Activated CD8-positive, alpha-beta T cell treated with anti-CD3 and anti-CD28 coated beads for 36 hours (primary cell): Measurements from ENCODE around the gene DTYMK. TPM values are rescaled to one million over a fixed set of nuclear protein-coding genes. Genes with fewer than 3 reads are reported as not detected.

Experiments used
- ATAC-seq: fragments of 200-7000 bp; cut with Tn5 transposase; one replicate; pipeline ENCODE4 v1.10.0; 2021; ENCODE audit warnings: mild to moderate bottlenecking, moderate library complexity
- CTCF ChIA-PET: fragments of 350-600 bp; sonication (Branson Sonifier 250); formaldehyde crosslinking; loops from one replicate; lab custom pipeline; 2021; ENCODE audit warnings: antibody characterized with exemption; lab: Charles Lee
- POLR2A ChIA-PET: fragments of 350-600 bp; sonication (Branson Sonifier 250); formaldehyde crosslinking; loops from one replicate; lab custom pipeline; 2021; ENCODE audit warnings: antibody characterized with exemption; lab: Charles Lee
- DNase-seq: peaks from one replicate; pipeline ENCODE4 v3.0.0-alpha.2; 2020
- H3K27ac Mint-ChIP-seq: one replicate; pipeline ENCODE4 v1.8.0; 2021; ENCODE audit warnings: mild to moderate bottlenecking, mixed read lengths
- H3K27me3 Mint-ChIP-seq: one replicate; pipeline ENCODE4 v1.8.0; 2021; ENCODE audit warnings: mixed read lengths
- H3K36me3 Mint-ChIP-seq: one replicate; pipeline ENCODE4 v1.8.0; 2021; ENCODE audit warnings: low read depth, mixed read lengths
- H3K4me1 Mint-ChIP-seq: one replicate; pipeline ENCODE4 v1.8.0; 2021; ENCODE audit warnings: low read depth, mixed read lengths
- H3K4me3 Mint-ChIP-seq: one replicate; pipeline ENCODE4 v1.8.0; 2021; ENCODE audit warnings: mild to moderate bottlenecking, moderate library complexity, mixed read lengths
- H3K9me3 Mint-ChIP-seq: one replicate; pipeline ENCODE4 v1.8.0; 2021; ENCODE audit warnings: mixed read lengths
- intact Hi-C: fragments of 100-400 bp; cut with micrococcal nuclease; formaldehyde crosslinking; loops from one replicate; pipeline ENCODE4 v1.10.0; 2022
- total RNA-seq, 2 experiments: library from RNA; stranded (reverse); gene quantifications; one replicate each; pipeline ENCODE4 v1.2.3, GENCODE V29; 2021
- TF ChIP-seq, protein P1 (sequence below): fragments of 200-600 bp; IDR thresholded peaks from one replicate; pipeline ENCODE4 v1.8.0; 2022; ENCODE audit warnings: antibody characterized with exemption, mild to moderate bottlenecking

The DTYMK gene
- total RNA-seq, 2 experiments from 2014 or later: 87.1 to 91.9 TPM

DNA sequence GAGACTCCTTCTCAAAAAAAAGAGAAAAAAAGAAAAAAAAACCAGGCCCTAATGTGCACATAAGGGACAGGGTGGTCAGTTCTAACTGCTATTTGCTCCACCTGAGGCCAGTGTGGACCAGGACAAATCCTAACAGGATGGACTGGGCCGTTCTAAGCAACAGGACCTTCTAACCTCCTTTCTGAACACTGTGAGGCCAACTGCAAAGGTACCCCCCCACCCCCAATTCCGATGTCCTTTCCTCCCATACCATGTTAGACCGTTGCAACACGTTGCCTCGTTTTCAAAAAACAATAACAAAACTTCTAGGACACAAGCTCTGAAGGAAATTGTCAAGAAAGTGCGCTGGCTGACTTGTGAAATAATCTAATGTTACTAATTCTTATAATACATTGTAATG is 50.9 kb downstream of the DTYMK start:
- Mint-ChIP-seq H3K4me3 (peak overlapping the region; percentile 84), H3K36me3 (peaks cover 37% of the 10 kb centered on the region), H3K9me3 (no peaks in the 10 kb centered on the region), H3K27me3 (no peaks in the 10 kb centered on the region), H3K4me1 (peaks cover 43% of the 10 kb centered on the region), H3K27ac (peak overlapping the region; percentile 82)
- ATAC-seq: no peak
- intact Hi-C loops: no loop called here
- POLR2A ChIA-PET: interaction anchor here (3.4 kb wide), 1 partner anchor 12 kb away, joined by 10 read pairs; no protein-coding TSS in a partner anchor
- TF ChIP-seq, protein P1, sequence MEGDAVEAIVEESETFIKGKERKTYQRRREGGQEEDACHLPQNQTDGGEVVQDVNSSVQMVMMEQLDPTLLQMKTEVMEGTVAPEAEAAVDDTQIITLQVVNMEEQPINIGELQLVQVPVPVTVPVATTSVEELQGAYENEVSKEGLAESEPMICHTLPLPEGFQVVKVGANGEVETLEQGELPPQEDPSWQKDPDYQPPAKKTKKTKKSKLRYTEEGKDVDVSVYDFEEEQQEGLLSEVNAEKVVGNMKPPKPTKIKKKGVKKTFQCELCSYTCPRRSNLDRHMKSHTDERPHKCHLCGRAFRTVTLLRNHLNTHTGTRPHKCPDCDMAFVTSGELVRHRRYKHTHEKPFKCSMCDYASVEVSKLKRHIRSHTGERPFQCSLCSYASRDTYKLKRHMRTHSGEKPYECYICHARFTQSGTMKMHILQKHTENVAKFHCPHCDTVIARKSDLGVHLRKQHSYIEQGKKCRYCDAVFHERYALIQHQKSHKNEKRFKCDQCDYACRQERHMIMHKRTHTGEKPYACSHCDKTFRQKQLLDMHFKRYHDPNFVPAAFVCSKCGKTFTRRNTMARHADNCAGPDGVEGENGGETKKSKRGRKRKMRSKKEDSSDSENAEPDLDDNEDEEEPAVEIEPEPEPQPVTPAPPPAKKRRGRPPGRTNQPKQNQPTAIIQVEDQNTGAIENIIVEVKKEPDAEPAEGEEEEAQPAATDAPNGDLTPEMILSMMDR: no peak
- DNase-seq: no peak
- CTCF ChIA-PET: interaction anchor here (1.0 kb wide), 1 partner anchor 128 kb away, joined by 3 read pairs; the partner anchor contains the start of gene STK25

DNA sequence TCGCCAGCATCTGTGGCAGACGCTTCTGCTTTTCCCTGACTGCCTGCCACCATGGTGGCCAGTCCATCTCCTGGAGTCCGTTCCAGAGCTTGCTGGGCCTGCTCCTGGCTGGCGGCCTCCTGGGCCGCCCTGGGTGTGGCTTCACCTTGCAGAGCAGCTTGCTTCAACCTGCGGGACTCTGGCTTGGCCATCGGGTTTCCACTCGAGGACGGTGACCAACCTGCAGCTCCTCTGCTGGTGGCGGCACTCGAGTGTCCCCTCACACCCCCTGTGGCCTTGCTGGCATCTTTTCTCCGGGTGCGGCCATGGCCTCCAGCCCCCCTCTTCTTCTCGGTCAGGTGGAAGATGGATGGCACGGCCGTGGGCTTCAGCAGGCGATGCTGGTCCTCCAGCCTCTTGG is 53.1 kb downstream of the DTYMK start:
- no peak overlapping the region for H3K27ac Mint-ChIP-seq
- TF ChIP-seq, protein P1: no peak
- intact Hi-C loops: no loop called here
- ChIA-PET POLR2A (interaction anchor here (0.7 to 3.4 kb wide), 3 partner anchors 10 to 237 kb away, joined by 3 to 10 read pairs (median 4); no protein-coding TSS in a partner anchor), CTCF (interaction anchor here (1.2 kb wide), 1 partner anchor 9 kb away, joined by 3 read pairs; no protein-coding TSS in a partner anchor)
- H3K36me3 Mint-ChIP-seq: peaks cover 25% of the 10 kb centered on the region
- DNase-seq (no peak), ATAC-seq (no peak)
- H3K9me3 Mint-ChIP-seq: no peaks in the 10 kb centered on the region
- H3K4me1 Mint-ChIP-seq: peaks cover 27% of the 10 kb centered on the region
- no peak overlapping the region for H3K4me3 Mint-ChIP-seq
- H3K27me3 Mint-ChIP-seq: no peaks in the 10 kb centered on the region

DNA sequence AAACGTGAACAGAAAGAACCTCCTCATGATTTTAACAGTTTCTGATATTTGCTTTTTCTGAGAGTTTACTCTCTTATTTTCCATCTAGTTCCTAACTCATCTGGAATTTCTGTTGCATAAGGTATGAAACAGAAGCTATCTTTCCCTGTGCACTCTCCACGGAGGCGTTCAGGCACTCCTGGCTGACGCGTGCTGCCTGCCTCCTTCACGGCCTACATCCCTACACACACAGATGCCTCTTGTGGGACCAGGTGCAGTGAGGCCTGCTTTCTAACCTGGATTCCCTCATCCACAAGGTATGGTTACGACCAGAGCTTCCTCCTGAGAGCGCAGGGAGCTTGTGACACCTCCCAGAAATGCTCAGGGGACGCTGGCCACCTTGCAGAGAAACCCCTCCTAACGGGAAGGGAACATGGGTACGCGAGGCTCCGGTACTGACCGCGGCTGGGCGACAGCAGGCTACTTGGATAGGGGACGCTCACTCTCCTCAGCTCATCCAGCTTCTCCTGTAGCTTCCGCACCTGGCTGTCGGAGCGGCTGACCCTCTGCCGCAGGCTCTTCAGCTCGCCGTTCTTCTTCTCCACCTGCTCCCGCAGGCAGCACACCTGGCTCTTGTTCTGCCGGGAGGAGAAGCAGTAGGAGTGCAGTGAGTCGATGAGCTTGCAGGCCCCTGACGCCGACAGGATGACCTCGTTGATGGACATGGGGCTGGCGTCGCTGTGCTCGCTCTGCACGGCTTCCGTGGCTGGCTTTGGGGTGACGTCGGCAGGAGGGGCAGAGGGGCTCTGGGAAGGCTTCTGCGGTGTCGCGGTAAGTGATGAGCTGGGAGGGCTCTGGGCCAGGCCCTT is 53.9 kb downstream of the DTYMK start:
- ChIA-PET POLR2A (interaction anchor here (1.3 to 3.4 kb wide), 2 partner anchors 9 to 20 kb away, joined by 4 to 10 read pairs; no protein-coding TSS in a partner anchor), CTCF (interaction anchor here (1.2 kb wide), 1 partner anchor 8 kb away, joined by 3 read pairs; no protein-coding TSS in a partner anchor)
- peaks cover 29% of the 10 kb centered on the region for H3K4me1 Mint-ChIP-seq
- ATAC-seq (no peak), DNase-seq (no peak)
- intact Hi-C loops: no loop called here
- H3K36me3 Mint-ChIP-seq: peaks cover 29% of the 10 kb centered on the region
- no peaks in the 10 kb centered on the region for H3K9me3 Mint-ChIP-seq
- no peak overlapping the region for H3K4me3 Mint-ChIP-seq
- H3K27me3 Mint-ChIP-seq: no peaks in the 10 kb centered on the region
- H3K27ac Mint-ChIP-seq: no peak overlapping the region
- TF ChIP-seq, protein P1: no peak

DNA sequence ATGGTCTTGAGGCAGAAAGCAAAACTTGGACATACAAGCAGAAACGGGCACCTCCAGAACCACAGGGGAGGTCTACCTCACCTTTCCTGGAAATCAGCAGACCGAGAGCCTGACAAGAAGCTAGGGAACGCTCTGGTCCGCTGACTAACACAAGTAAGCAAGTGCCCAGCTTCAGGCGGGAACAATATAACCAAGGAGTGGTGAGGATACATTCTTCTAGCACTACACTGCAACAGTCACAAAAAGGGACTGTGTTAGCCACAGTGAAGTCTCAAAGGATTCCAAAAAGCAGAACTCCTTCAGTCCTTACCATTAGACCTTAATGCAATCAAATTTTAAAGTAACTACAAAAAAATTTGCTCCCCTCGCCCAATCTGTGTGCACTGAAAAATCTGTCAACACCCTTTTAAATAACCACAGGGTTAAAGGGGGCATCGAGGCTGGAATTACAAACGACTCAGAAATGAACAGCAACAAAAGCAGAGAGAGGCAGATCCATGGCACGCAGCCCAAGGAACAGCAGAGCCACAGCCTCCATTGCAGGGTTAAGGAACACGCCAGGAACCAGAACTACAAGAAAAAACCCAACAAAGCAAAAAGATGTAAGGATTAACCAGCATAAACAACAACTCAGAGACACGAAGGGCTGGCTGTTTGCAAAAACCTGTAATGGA is 56.7 kb downstream of the DTYMK start:
- Mint-ChIP-seq H3K36me3 (peaks cover 34% of the 10 kb centered on the region), H3K9me3 (no peaks in the 10 kb centered on the region)
- intact Hi-C loops: no loop called here

More for the DNA sequence above, 56.7 kb downstream of the DTYMK start:
- ATAC-seq (no peak), DNase-seq (no peak)
- Mint-ChIP-seq H3K27ac (no peak overlapping the region), H3K4me3 (no peak overlapping the region), H3K4me1 (peaks cover 25% of the 10 kb centered on the region), H3K27me3 (no peaks in the 10 kb centered on the region)
- CTCF ChIA-PET: interaction anchor here (2.5 kb wide), 1 partner anchor 20 kb away, joined by 7 read pairs; no protein-coding TSS in a partner anchor
- POLR2A ChIA-PET: no interaction called here
- TF ChIP-seq, protein P1: no peak
